ENCODE data around the gene ENAH. TPM values are rescaled to one million over a fixed set of nuclear protein-coding genes. Genes with fewer than 3 reads are reported as not detected.

The ENAH gene
- total and polyA plus RNA-seq, 9 of the 15 experiments (the other 6 are each of a cell fraction or from before 2014, with no cell fraction given) = 0.03 to 1.2 (median 0.15) TPM

DNA sequence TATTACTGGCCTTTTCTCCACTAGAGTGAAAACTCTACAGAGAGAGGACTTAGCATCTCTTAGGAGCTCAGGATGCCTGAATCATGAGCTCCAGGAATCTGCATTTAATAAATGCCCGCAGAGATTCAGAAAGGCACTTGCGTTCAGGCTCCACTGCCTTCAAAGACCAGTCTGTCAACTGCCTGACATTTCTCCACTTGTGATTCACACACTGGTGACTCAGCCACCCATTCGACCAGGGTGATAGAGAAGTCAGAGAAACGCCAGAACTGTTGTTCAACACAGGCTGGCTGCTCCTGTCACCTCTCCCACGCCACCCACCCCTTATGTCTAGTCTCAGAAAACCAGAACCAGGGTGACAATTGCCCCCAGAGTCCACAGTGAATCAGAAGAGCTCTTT is 198.2 kb downstream of the ENAH start (continued):
- TF ChIP-seq ZNF436 (CRISPR knock-in tag; IDR thresholded peaks at IDR 0.05) (no peak), POLR3A (IDR thresholded peaks at IDR 0.05; ENCODE audit: borderline replicate concordance, extremely low read depth, insufficient read depth, insufficient read length) (no peak), EGR1 (conservative IDR thresholded peaks at IDR 0.05) (peak; percentile 99), ZNF143 (CRISPR knock-in tag; IDR thresholded peaks at IDR 0.05) (no peak), CHCHD3 (CRISPR knock-in tag; IDR thresholded peaks at IDR 0.05) (no peak), FOSL1 (tag; conservative IDR thresholded peaks at IDR 0.05) (peak; percentile 97), NELFE (IDR thresholded peaks at IDR 0.05; ENCODE audit: insufficient read depth, insufficient read length) (no peak), NR2F6 (CRISPR knock-in tag; IDR thresholded peaks at IDR 0.05) (no peak), KHSRP (IDR thresholded peaks at IDR 0.05) (no peak), DIDO1 (tag; IDR thresholded peaks at IDR 0.05; ENCODE audit: low read depth) (no peak), ZEB2 (IDR thresholded peaks at IDR 0.05) (no peak), FOXJ3 (CRISPR knock-in tag; IDR thresholded peaks at IDR 0.05) (no peak), JUN (IDR thresholded peaks at IDR 0.05; ENCODE audit: borderline replicate concordance, low read depth, low read length) (peak; percentile 88; the same call in 1 of the 2 replicates), JUN (CRISPR knock-in tag; IDR thresholded peaks at IDR 0.05; ENCODE audit: borderline replicate concordance) (no peak), NCOR1 (IDR thresholded peaks at IDR 0.05) (peak; percentile 40; the same call in 1 of the 2 replicates)
- TF ChIP-seq, protein P1, sequence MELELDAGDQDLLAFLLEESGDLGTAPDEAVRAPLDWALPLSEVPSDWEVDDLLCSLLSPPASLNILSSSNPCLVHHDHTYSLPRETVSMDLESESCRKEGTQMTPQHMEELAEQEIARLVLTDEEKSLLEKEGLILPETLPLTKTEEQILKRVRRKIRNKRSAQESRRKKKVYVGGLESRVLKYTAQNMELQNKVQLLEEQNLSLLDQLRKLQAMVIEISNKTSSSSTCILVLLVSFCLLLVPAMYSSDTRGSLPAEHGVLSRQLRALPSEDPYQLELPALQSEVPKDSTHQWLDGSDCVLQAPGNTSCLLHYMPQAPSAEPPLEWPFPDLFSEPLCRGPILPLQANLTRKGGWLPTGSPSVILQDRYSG (tag; conservative IDR thresholded peaks at IDR 0.05; ENCODE audit: low read depth) = no peak
- TF ChIP-seq, protein P2, sequence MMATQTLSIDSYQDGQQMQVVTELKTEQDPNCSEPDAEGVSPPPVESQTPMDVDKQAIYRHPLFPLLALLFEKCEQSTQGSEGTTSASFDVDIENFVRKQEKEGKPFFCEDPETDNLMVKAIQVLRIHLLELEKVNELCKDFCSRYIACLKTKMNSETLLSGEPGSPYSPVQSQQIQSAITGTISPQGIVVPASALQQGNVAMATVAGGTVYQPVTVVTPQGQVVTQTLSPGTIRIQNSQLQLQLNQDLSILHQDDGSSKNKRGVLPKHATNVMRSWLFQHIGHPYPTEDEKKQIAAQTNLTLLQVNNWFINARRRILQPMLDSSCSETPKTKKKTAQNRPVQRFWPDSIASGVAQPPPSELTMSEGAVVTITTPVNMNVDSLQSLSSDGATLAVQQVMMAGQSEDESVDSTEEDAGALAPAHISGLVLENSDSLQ (IDR thresholded peaks at IDR 0.05) = peak; percentile 78
- TF ChIP-seq, protein P3, sequence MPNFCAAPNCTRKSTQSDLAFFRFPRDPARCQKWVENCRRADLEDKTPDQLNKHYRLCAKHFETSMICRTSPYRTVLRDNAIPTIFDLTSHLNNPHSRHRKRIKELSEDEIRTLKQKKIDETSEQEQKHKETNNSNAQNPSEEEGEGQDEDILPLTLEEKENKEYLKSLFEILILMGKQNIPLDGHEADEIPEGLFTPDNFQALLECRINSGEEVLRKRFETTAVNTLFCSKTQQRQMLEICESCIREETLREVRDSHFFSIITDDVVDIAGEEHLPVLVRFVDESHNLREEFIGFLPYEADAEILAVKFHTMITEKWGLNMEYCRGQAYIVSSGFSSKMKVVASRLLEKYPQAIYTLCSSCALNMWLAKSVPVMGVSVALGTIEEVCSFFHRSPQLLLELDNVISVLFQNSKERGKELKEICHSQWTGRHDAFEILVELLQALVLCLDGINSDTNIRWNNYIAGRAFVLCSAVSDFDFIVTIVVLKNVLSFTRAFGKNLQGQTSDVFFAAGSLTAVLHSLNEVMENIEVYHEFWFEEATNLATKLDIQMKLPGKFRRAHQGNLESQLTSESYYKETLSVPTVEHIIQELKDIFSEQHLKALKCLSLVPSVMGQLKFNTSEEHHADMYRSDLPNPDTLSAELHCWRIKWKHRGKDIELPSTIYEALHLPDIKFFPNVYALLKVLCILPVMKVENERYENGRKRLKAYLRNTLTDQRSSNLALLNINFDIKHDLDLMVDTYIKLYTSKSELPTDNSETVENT (CRISPR knock-in tag; IDR thresholded peaks at IDR 0.05) = no peak
- TF ChIP-seq, protein P4, sequence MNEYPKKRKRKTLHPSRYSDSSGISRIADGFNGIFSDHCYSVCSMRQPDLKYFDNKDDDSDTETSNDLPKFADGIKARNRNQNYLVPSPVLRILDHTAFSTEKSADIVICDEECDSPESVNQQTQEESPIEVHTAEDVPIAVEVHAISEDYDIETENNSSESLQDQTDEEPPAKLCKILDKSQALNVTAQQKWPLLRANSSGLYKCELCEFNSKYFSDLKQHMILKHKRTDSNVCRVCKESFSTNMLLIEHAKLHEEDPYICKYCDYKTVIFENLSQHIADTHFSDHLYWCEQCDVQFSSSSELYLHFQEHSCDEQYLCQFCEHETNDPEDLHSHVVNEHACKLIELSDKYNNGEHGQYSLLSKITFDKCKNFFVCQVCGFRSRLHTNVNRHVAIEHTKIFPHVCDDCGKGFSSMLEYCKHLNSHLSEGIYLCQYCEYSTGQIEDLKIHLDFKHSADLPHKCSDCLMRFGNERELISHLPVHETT (CRISPR knock-in tag; conservative IDR thresholded peaks at IDR 0.05 in 1 of 2, IDR thresholded peaks at IDR 0.05 in 1 of 2) = no peak
- TF ChIP-seq, protein P5, sequence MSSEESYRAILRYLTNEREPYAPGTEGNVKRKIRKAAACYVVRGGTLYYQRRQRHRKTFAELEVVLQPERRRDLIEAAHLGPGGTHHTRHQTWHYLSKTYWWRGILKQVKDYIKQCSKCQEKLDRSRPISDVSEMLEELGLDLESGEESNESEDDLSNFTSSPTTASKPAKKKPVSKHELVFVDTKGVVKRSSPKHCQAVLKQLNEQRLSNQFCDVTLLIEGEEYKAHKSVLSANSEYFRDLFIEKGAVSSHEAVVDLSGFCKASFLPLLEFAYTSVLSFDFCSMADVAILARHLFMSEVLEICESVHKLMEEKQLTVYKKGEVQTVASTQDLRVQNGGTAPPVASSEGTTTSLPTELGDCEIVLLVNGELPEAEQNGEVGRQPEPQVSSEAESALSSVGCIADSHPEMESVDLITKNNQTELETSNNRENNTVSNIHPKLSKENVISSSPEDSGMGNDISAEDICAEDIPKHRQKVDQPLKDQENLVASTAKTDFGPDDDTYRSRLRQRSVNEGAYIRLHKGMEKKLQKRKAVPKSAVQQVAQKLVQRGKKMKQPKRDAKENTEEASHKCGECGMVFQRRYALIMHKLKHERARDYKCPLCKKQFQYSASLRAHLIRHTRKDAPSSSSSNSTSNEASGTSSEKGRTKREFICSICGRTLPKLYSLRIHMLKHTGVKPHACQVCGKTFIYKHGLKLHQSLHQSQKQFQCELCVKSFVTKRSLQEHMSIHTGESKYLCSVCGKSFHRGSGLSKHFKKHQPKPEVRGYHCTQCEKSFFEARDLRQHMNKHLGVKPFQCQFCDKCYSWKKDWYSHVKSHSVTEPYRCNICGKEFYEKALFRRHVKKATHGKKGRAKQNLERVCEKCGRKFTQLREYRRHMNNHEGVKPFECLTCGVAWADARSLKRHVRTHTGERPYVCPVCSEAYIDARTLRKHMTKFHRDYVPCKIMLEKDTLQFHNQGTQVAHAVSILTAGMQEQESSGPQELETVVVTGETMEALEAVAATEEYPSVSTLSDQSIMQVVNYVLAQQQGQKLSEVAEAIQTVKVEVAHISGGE (CRISPR knock-in tag; IDR thresholded peaks at IDR 0.05) = no peak
